ENCODE measurements around the gene CAMK2N2. TPM values are rescaled to one million over a fixed set of nuclear protein-coding genes. Genes with fewer than 3 reads are reported as not detected.

Gene CAMK2N2
- 0.65 TPM in 1 of 2 replicates, not detected in the other for total RNA-seq

GRCh38 chr3:184261270-184261853 is at the start of gene CAMK2N2:
Gene CAMK2N2, minus strand, starts transcription at chr3:184261553. Its CDS starts 268 bp downstream, at chr3:184261285.

GRCh38 chr3:184298759-184299487 is 37.6 kb upstream of the CAMK2N2 start, which contains the start of gene PSMD2:
Gene PSMD2, plus strand, starts transcription at chr3:184299241. Its CDS starts 26 bp downstream, at chr3:184299267.

GRCh38 chr3:184275961-184276910 is 14.9 kb upstream of the CAMK2N2 start, which contains the start of gene ECE2:
Gene ECE2, plus strand, starts transcription at chr3:184276022. Its CDS starts 132 bp downstream, at chr3:184276154.

GRCh38 chr3:184249412-184250166 is 11.8 kb downstream of the CAMK2N2 start, which contains the start of gene EEF1AKMT4:
Gene EEF1AKMT4, plus strand, starts transcription at chr3:184249672. Its CDS starts 23 bp downstream, at chr3:184249695.

GRCh38 chr3:184248454-184249411 is 12.6 kb downstream of the CAMK2N2 start, which contains the start of gene ALG3:
Gene ALG3, minus strand, starts transcription at chr3:184248962. Its CDS starts 22 bp downstream, at chr3:184248940.

GRCh38 chr3:184229394-184230080 is 31.8 kb downstream of the CAMK2N2 start, which contains the start of gene VWA5B2:
Gene VWA5B2, plus strand, starts transcription at chr3:184229585. Its CDS starts 944 bp downstream, at chr3:184230529.

Other genes starting within 250 kb of the CAMK2N2 start
- gene ABCC5, start 243.7 kb downstream of the CAMK2N2 start, total RNA-seq: 9.4 and 12.1 TPM in 2 replicates
- gene HTR3D, start 229.8 kb downstream of the CAMK2N2 start, total RNA-seq: not detected in 2 replicates
- not detected in 2 replicates for gene HTR3C, start 208.5 kb downstream of the CAMK2N2 start, total RNA-seq
- not detected in 2 replicates for gene HTR3E, start 164.5 kb downstream of the CAMK2N2 start, total RNA-seq
- gene EIF2B5, start 126.2 kb downstream of the CAMK2N2 start, total RNA-seq: 18.6 and 22.2 TPM in 2 replicates
- 30.7 and 34.8 TPM in 2 replicates for gene DVL3, start 106.2 kb downstream of the CAMK2N2 start, total RNA-seq
- gene AP2M1, start 86.7 kb downstream of the CAMK2N2 start, total RNA-seq: 371 and 429 TPM in 2 replicates
- 51.1 and 56.2 TPM in 2 replicates for gene ABCF3, start 75.4 kb downstream of the CAMK2N2 start, total RNA-seq
- not detected in 2 replicates for gene VWA5B2, start 32.0 kb downstream of the CAMK2N2 start, total RNA-seq
- gene ALG3, start 12.6 kb downstream of the CAMK2N2 start, total RNA-seq: 46.8 and 89.0 TPM in 2 replicates
- gene EEF1AKMT4, start 11.9 kb downstream of the CAMK2N2 start, total RNA-seq: 3.6 and 5.2 TPM in 2 replicates
- not detected in 2 replicates for gene ECE2, start 14.5 kb upstream of the CAMK2N2 start, total RNA-seq
- gene PSMD2, start 37.7 kb upstream of the CAMK2N2 start, total RNA-seq: 240 and 344 TPM in 2 replicates
- gene EIF4G1, start 53.1 kb upstream of the CAMK2N2 start, total RNA-seq: 296 and 333 TPM in 2 replicates
- 15.9 and 24.2 TPM in 2 replicates for gene FAM131A, start 76.0 kb upstream of the CAMK2N2 start, total RNA-seq
- 3.1 and 4.5 TPM in 2 replicates for gene CLCN2, start 100.1 kb upstream of the CAMK2N2 start, total RNA-seq
- gene POLR2H, start 100.2 kb upstream of the CAMK2N2 start, total RNA-seq: 75.7 and 85.4 TPM in 2 replicates
- gene THPO, start 116.7 kb upstream of the CAMK2N2 start, total RNA-seq: not detected in 2 replicates
- gene CHRD, start 118.5 kb upstream of the CAMK2N2 start, total RNA-seq: 0.18 and 0.32 TPM in 2 replicates

All from cardiac atrium fibroblast (primary cell).